Activated naive CD8-positive, alpha-beta T cell treated with anti-CD3 and anti-CD28 coated beads, Interleukin-2, amount 10 ng/mL, durations not matched to agents 7 days and 5 days (primary cell): ENCODE measurements around the gene CIAO2B. TPM values are rescaled to one million over a fixed set of nuclear protein-coding genes. Genes with fewer than 3 reads are reported as not detected.

Experiments used
- ATAC-seq: fragments of 150-1000 bp; cut with Tn5 transposase; one replicate; pipeline ENCODE4 v1.10.0; 2021; ENCODE audit warnings: low read depth, moderate library complexity
- POLR2A ChIA-PET: fragments of 350-600 bp; sonication (Branson Sonifier 250); formaldehyde crosslinking; loops from one replicate; lab custom pipeline; 2021; ENCODE audit warnings: antibody characterized with exemption; lab: Charles Lee
- DNase-seq: peaks from one replicate; pipeline ENCODE4 v3.0.0; 2021
- H3K27ac Mint-ChIP-seq: one replicate; pipeline ENCODE4 v1.8.0; 2022; ENCODE audit warnings: mild to moderate bottlenecking, mixed read lengths
- H3K27me3 Mint-ChIP-seq: one replicate; pipeline ENCODE4 v1.8.0; 2022; ENCODE audit warnings: mild to moderate bottlenecking, moderate library complexity, mixed read lengths
- H3K36me3 Mint-ChIP-seq: one replicate; pipeline ENCODE4 v1.8.0; 2021; ENCODE audit warnings: mild to moderate bottlenecking, mixed read lengths
- H3K4me1 Mint-ChIP-seq: one replicate; pipeline ENCODE4 v1.8.0; 2021; ENCODE audit warnings: mixed read lengths
- H3K4me3 Mint-ChIP-seq: one replicate; pipeline ENCODE4 v1.8.0; 2022; ENCODE audit warnings: mild to moderate bottlenecking, moderate library complexity, mixed read lengths
- H3K9me3 Mint-ChIP-seq: one replicate; pipeline ENCODE4 v1.8.0; 2021; ENCODE audit warnings: mixed read lengths
- total RNA-seq, 2 experiments: library from RNA; stranded (reverse); gene quantifications; one replicate each; pipeline ENCODE4 v1.2.3, GENCODE V29; 2021

The CIAO2B gene
- total RNA-seq, 2 experiments from 2014 or later = 98.0 to 106 TPM

GRCh38 chr16:66920299-66920590 lies 14.0 kb downstream of the CIAO2B start:
- no peaks in the 10 kb centered on the region for H3K36me3 Mint-ChIP-seq
- peaks cover 4% of the 10 kb centered on the region for H3K4me1 Mint-ChIP-seq
- DNase-seq (no peak), ATAC-seq (no peak)
- no peak overlapping the region for H3K4me3 Mint-ChIP-seq
- POLR2A ChIA-PET = interaction anchor here (1.8 kb wide), 1 partner anchor 13 kb away, joined by 4 read pairs; the partner anchor contains the start of gene CIAO2B
- no peak overlapping the region for H3K27ac Mint-ChIP-seq
- H3K9me3 Mint-ChIP-seq = no peaks in the 10 kb centered on the region
- H3K27me3 Mint-ChIP-seq = peaks cover 30% of the 10 kb centered on the region

GRCh38 chr16:66919569-66920298 lies 14.5 kb downstream of the CIAO2B start:
- Mint-ChIP-seq H3K27ac (no peak overlapping the region), H3K4me1 (peaks cover 3% of the 10 kb centered on the region), H3K36me3 (no peaks in the 10 kb centered on the region), H3K4me3 (no peak overlapping the region), H3K9me3 (no peaks in the 10 kb centered on the region), H3K27me3 (peaks cover 29% of the 10 kb centered on the region)
- ATAC-seq = no peak
- no peak for DNase-seq
- POLR2A ChIA-PET = interaction anchor here (0.5 to 1.8 kb wide), 2 partner anchors 14 to 802 kb away, joined by 4 read pairs; partner anchors contain the start of gene CIAO2B

- H3K4me3 Mint-ChIP-seq = no peak within 1 kb of the TSS
- no peak for ATAC-seq
- H3K27ac Mint-ChIP-seq = no peak within 1 kb of the TSS
Observed at GRCh38 chr16:66918803-66919568, 15.2 kb downstream of the CIAO2B start, which contains the start of gene CDH16. Gene CDH16 (minus strand): TSS chr16:66918885. CDS start chr16:66918065, 820 bp downstream.

GRCh38 chr16:66918355-66918754 lies 15.8 kb downstream of the CIAO2B start:
- Mint-ChIP-seq H3K36me3 (no peaks in the 10 kb centered on the region), H3K27me3 (peaks cover 23% of the 10 kb centered on the region), H3K4me1 (no peaks in the 10 kb centered on the region), H3K4me3 (no peak overlapping the region), H3K27ac (no peak overlapping the region), H3K9me3 (no peaks in the 10 kb centered on the region)
- ATAC-seq (no peak), DNase-seq (no peak)
- POLR2A ChIA-PET = interaction anchor here (0.9 kb wide), 1 partner anchor 19 kb away, joined by 5 read pairs; no protein-coding TSS in a partner anchor

More at GRCh38 chr16:66918803-66919568, 15.2 kb downstream of the CIAO2B start, which contains the start of gene CDH16:
- Mint-ChIP-seq H3K9me3 (no peaks in the 10 kb centered on the region), H3K36me3 (no peaks in the 10 kb centered on the region), H3K27me3 (peaks cover 29% of the 10 kb centered on the region), H3K4me1 (peaks cover 1% of the 10 kb centered on the region)
- DNase-seq = no peak
- POLR2A ChIA-PET = interaction anchor here (0.9 to 1.8 kb wide), 2 partner anchors 14 to 18 kb away, joined by 4 to 5 read pairs; partner anchors contain the start of gene CIAO2B

- no peaks in the 10 kb centered on the region for H3K4me1 Mint-ChIP-seq
- H3K27ac Mint-ChIP-seq = no peak overlapping the region
- H3K27me3 Mint-ChIP-seq = peaks cover 18% of the 10 kb centered on the region
- DNase-seq = no peak
- no peaks in the 10 kb centered on the region for H3K36me3 Mint-ChIP-seq
- no peak overlapping the region for H3K4me3 Mint-ChIP-seq
- ATAC-seq = no peak
- H3K9me3 Mint-ChIP-seq = no peaks in the 10 kb centered on the region
- POLR2A ChIA-PET = no interaction called here
Observed at GRCh38 chr16:66917741-66918140, 16.5 kb downstream of the CIAO2B start.

GRCh38 chr16:66916518-66916917 lies 17.7 kb downstream of the CIAO2B start:
- Mint-ChIP-seq H3K27me3 (peaks cover 20% of the 10 kb centered on the region), H3K4me3 (no peak overlapping the region), H3K9me3 (no peaks in the 10 kb centered on the region), H3K36me3 (no peaks in the 10 kb centered on the region), H3K4me1 (no peaks in the 10 kb centered on the region), H3K27ac (no peak overlapping the region)
- ATAC-seq (no peak), DNase-seq (no peak)
- POLR2A ChIA-PET = no interaction called here

- DNase-seq = no peak
- POLR2A ChIA-PET = no interaction called here
- no peaks in the 10 kb centered on the region for H3K9me3 Mint-ChIP-seq
- H3K36me3 Mint-ChIP-seq = no peaks in the 10 kb centered on the region
- H3K27me3 Mint-ChIP-seq = peaks cover 19% of the 10 kb centered on the region
- no peaks in the 10 kb centered on the region for H3K4me1 Mint-ChIP-seq
- ATAC-seq = no peak
- H3K27ac Mint-ChIP-seq = no peak overlapping the region
- H3K4me3 Mint-ChIP-seq = no peak overlapping the region
Observed at GRCh38 chr16:66915041-66915440, 19.2 kb downstream of the CIAO2B start.

- Mint-ChIP-seq H3K4me1 (no peaks in the 10 kb centered on the region), H3K9me3 (no peaks in the 10 kb centered on the region), H3K27me3 (peaks cover 19% of the 10 kb centered on the region), H3K4me3 (no peak overlapping the region), H3K36me3 (no peaks in the 10 kb centered on the region), H3K27ac (no peak overlapping the region)
- DNase-seq (no peak), ATAC-seq (no peak)
- POLR2A ChIA-PET = no interaction called here
Observed at GRCh38 chr16:66914541-66914940, 19.7 kb downstream of the CIAO2B start.

GRCh38 chr16:66913711-66914110 lies 20.5 kb downstream of the CIAO2B start:
- Mint-ChIP-seq H3K9me3 (no peaks in the 10 kb centered on the region), H3K27me3 (peaks cover 15% of the 10 kb centered on the region), H3K27ac (no peak overlapping the region)

GRCh38 chr16:66913081-66913480 lies 21.1 kb downstream of the CIAO2B start:
- no peaks in the 10 kb centered on the region for H3K4me1 Mint-ChIP-seq
- peaks cover 12% of the 10 kb centered on the region for H3K27me3 Mint-ChIP-seq
- no peak overlapping the region for H3K4me3 Mint-ChIP-seq
- no peak for ATAC-seq
- H3K27ac Mint-ChIP-seq = no peak overlapping the region
- H3K36me3 Mint-ChIP-seq = no peaks in the 10 kb centered on the region
- no peak for DNase-seq
- POLR2A ChIA-PET = no interaction called here
- no peaks in the 10 kb centered on the region for H3K9me3 Mint-ChIP-seq

More at GRCh38 chr16:66913711-66914110, 20.5 kb downstream of the CIAO2B start:
- DNase-seq = no peak
- Mint-ChIP-seq H3K4me1 (no peaks in the 10 kb centered on the region), H3K36me3 (no peaks in the 10 kb centered on the region), H3K4me3 (no peak overlapping the region)
- POLR2A ChIA-PET = no interaction called here
- ATAC-seq = no peak

- no peak overlapping the region for H3K27ac Mint-ChIP-seq
- no peak overlapping the region for H3K4me3 Mint-ChIP-seq
- no peaks in the 10 kb centered on the region for H3K4me1 Mint-ChIP-seq
- ATAC-seq (no peak), DNase-seq (no peak)
- H3K27me3 Mint-ChIP-seq = peaks cover 11% of the 10 kb centered on the region
- no peaks in the 10 kb centered on the region for H3K36me3 Mint-ChIP-seq
- H3K9me3 Mint-ChIP-seq = no peaks in the 10 kb centered on the region
- POLR2A ChIA-PET = interaction anchor here (0.9 kb wide), 1 partner anchor 17 kb away, joined by 3 read pairs; no protein-coding TSS in a partner anchor
Observed at GRCh38 chr16:66911801-66912200, 22.4 kb downstream of the CIAO2B start.

GRCh38 chr16:66911112-66911511 lies 23.1 kb downstream of the CIAO2B start:
- ATAC-seq (no peak), DNase-seq (no peak)
- Mint-ChIP-seq H3K9me3 (no peaks in the 10 kb centered on the region), H3K27me3 (peaks cover 11% of the 10 kb centered on the region), H3K4me3 (no peak overlapping the region), H3K4me1 (peaks cover 3% of the 10 kb centered on the region), H3K27ac (no peak overlapping the region), H3K36me3 (no peaks in the 10 kb centered on the region)
- POLR2A ChIA-PET = interaction anchor here (1.3 kb wide), 1 partner anchor 17 kb away, joined by 3 read pairs; no protein-coding TSS in a partner anchor

- peaks cover 9% of the 10 kb centered on the region for H3K27me3 Mint-ChIP-seq
- ATAC-seq (no peak), DNase-seq (no peak)
- no peaks in the 10 kb centered on the region for H3K36me3 Mint-ChIP-seq
- H3K4me3 Mint-ChIP-seq = no peak overlapping the region
- H3K9me3 Mint-ChIP-seq = no peaks in the 10 kb centered on the region
- no peak overlapping the region for H3K27ac Mint-ChIP-seq
- POLR2A ChIA-PET = interaction anchor here (1.3 kb wide), 1 partner anchor 16 kb away, joined by 3 read pairs; no protein-coding TSS in a partner anchor
- peaks cover 7% of the 10 kb centered on the region for H3K4me1 Mint-ChIP-seq
Observed at GRCh38 chr16:66910175-66910940, 23.8 kb downstream of the CIAO2B start.
